Kidney (tissue), 14 donors: ENCODE results near the gene ATAT1. TPM values are rescaled to one million over a fixed set of nuclear protein-coding genes. Genes with fewer than 3 reads are reported as not detected.
A peak's percentile ranks its signal among the peaks of the same experiment; 100 is the strongest.

Experiments
- DNase-seq, 5 donors: peaks; one replicate each; pipeline ENCODE4 v3.0.0-alpha.2; 2013 to 2020
- FAIRE-seq: peaks from 2 replicates; lab custom pipeline; 2012; peaks lifted over from hg19 to GRCh38; lab: Jason Lieb, UNC
- H3K27ac ChIP-seq, 2 donors: one replicate each; pipeline ENCODE4 v1.7.0; 2013; ENCODE audit warnings: low read depth in 2 of 2, low read length in 2 of 2, inconsistent platforms in 1 of 2
- H3K27me3 ChIP-seq: one replicate; pipeline ENCODE4 v1.7.1; 2013; ENCODE audit warnings: low read length, inconsistent platforms; ENCODE audit not compliant: control insufficient read depth, insufficient read depth
- H3K36me3 ChIP-seq, 3 donors: one replicate each; pipeline versions ENCODE4 v1.7.0 to v1.7.1; 2013; ENCODE audit warnings: low read length in 3 of 3, control low read depth in 1 of 3, inconsistent platforms in 1 of 3; ENCODE audit not compliant: insufficient read depth in 3 of 3, control insufficient read depth in 2 of 3
- H3K4me1 ChIP-seq, 3 donors: one replicate each; pipeline versions ENCODE4 v1.7.0 to v1.7.1; 2013; ENCODE audit warnings: low read length in 3 of 3, inconsistent platforms in 1 of 3, low read depth in 1 of 3; ENCODE audit not compliant: control insufficient read depth in 2 of 3, insufficient read depth in 2 of 3
- H3K4me3 ChIP-seq, 3 donors: one replicate each; pipeline versions ENCODE4 v1.7.0 to v1.8.1; 2013; ENCODE audit warnings: low read length in 3 of 3, control low read depth in 1 of 3, inconsistent platforms in 1 of 3
- H3K9ac ChIP-seq, 3 donors: one replicate each; pipeline versions ENCODE4 v1.7.0 to v1.7.1; 2013; ENCODE audit warnings: low read length in 3 of 3, control low read depth in 1 of 3, inconsistent platforms in 1 of 3
- H3K9me3 ChIP-seq, 3 donors: one replicate each; pipeline versions ENCODE4 v1.7.0 to v1.7.1; 2013; ENCODE audit warnings: low read length in 3 of 3, control low read depth in 1 of 3, inconsistent platforms in 1 of 3; ENCODE audit not compliant: control insufficient read depth in 2 of 3, insufficient read depth in 1 of 3
- CTCF ChIP-seq: IDR thresholded peaks from 3 replicates; pipeline ENCODE4 v1.5.1; 2012; ENCODE audit warnings: mild to moderate bottlenecking, moderate library complexity, borderline replicate concordance; ENCODE audit not compliant: insufficient read depth; ENCODE audit errors: extremely low read depth
- intact Hi-C: fragments of 100-400 bp; cut with DNase I; formaldehyde crosslinking; loops from one replicate; pipeline ENCODE4 v1.11.1; 2022
- polyA plus RNA-seq: library from polyadenylated mRNA; stranded (reverse); fragments of 350-450 nt; fragmentation: Illumina TruSeq; extraction: RNeasy Lipid Tissue Mini Kit (QIAGEN cat#74804); gene quantifications from one replicate; pipeline ENCODE4 v1.2.3, GENCODE V29; 2014; ENCODE audit warnings: low read depth, low replicate concordance; ENCODE audit not compliant: insufficient read depth
- total RNA-seq: library from RNA; stranded (reverse); fragmentation: NEBNext Ultra II Directional; extraction: Animal tissue kit (Norgen Biotek cat#: 25700); gene quantifications from one replicate; pipeline ENCODE4 v1.2.1, GENCODE V29; 2021
- donor health status: control.
- donor health status: control.
- donor health status: control.
- donor health status: control.
- donor health status: control.
- donor health status: DM: yes; HTN: yes; CAD: no.
- donor health status: Normal renal cell carcinoma (clear cell type).

The ATAT1 gene
- total and polyA plus RNA-seq, 2 donors from 2014 or later = 10.4 to 12.4 TPM

GRCh38 chr6:30616811-30617564, 9.7 kb upstream of the ATAT1 start, which contains the start of gene PPP1R10:
TSS of gene PPP1R10 (minus strand) at chr6:30617243. CDS start at chr6:30609944, 7,299 bp downstream.
- H3K36me3 ChIP-seq = peaks cover 5 to 24% (median 7%) of the 10 kb centered on the region in 3 donors
- peak within 1 kb of the TSS; percentile 95 to 100 (median 96) for H3K9ac ChIP-seq
- H3K27me3 ChIP-seq = no peaks in the 10 kb centered on the region
- DNase-seq (peak; percentile 100), FAIRE-seq (peak; percentile 98)
- TF ChIP-seq CTCF = no peak
- intact Hi-C loops = no loop called here
- H3K4me1 ChIP-seq = peaks cover 6 to 35% (median 30%) of the 10 kb centered on the region in 3 donors
- H3K9me3 ChIP-seq = no peaks in the 10 kb centered on the region
- H3K4me3 ChIP-seq = peak within 1 kb of the TSS; percentile 91 to 99 (median 95)
- H3K27ac ChIP-seq = peak within 1 kb of the TSS; percentile 98 to 99

GRCh38 chr6:30617565-30618269, 9.0 kb upstream of the ATAT1 start, which contains the start of gene MRPS18B:
TSS of gene MRPS18B (plus strand) at chr6:30617840. CDS start at chr6:30617866, 26 bp downstream.
- FAIRE-seq (no peak), DNase-seq (peak; percentile 98 to 99 (median 99))
- TF ChIP-seq CTCF = no peak
- Histone ChIP-seq H3K9me3 (no peaks in the 10 kb centered on the region), H3K27ac (peak within 1 kb of the TSS; percentile 98 to 99), H3K9ac (peak within 1 kb of the TSS; percentile 95 to 100 (median 96)), H3K4me3 (peak within 1 kb of the TSS; percentile 91 to 99 (median 95)), H3K36me3 (peaks cover 7 to 24% (median 9%) of the 10 kb centered on the region in 3 donors), H3K4me1 (peaks cover 5 to 27% (median 26%) of the 10 kb centered on the region in 3 donors), H3K27me3 (no peaks in the 10 kb centered on the region)
- intact Hi-C loops = no loop called here

- Histone ChIP-seq H3K27me3 (no peaks in the 10 kb centered on the region), H3K9me3 (no peaks in the 10 kb centered on the region), H3K4me1 (peaks cover 1 to 21% (median 21%) of the 10 kb centered on the region in 3 donors), H3K27ac (peak overlapping the region; percentile 94 to 98), H3K36me3 (peaks cover 7 to 24% (median 13%) of the 10 kb centered on the region in 3 donors), H3K4me3 (peak overlapping the region; percentile 86 to 96 (median 86)), H3K9ac (peak overlapping the region; percentile 31 to 82 (median 79))
- intact Hi-C loops = no loop called here
- DNase-seq (no peak), FAIRE-seq (no peak)
- TF ChIP-seq CTCF = no peak
Observed at GRCh38 chr6:30618270-30618797, 8.3 kb upstream of the ATAT1 start.
